Activated CD8-positive, alpha-beta memory T cell treated with anti-CD3 and anti-CD28 coated beads, Interleukin-2, amount 50 U/mL, for 4 hours (primary cell): ENCODE data around the gene SH3RF2.

Experiments used
- DNase-seq: peaks from one replicate; pipeline ENCODE4 v3.0.0-alpha.2; 2020

SH3RF2 gene

GRCh38 chr5:145923405-145923804 lies 13.0 kb upstream of the SH3RF2 start:
- DNase-seq: no peak

- no peak for DNase-seq
Measured at GRCh38 chr5:145924849-145925248, 11.5 kb upstream of the SH3RF2 start.

- DNase-seq: no peak
Measured at GRCh38 chr5:145925353-145925752, 11.0 kb upstream of the SH3RF2 start.

- DNase-seq: no peak
Measured at GRCh38 chr5:145925803-145926202, 10.6 kb upstream of the SH3RF2 start.

- no peak for DNase-seq
Measured at GRCh38 chr5:145931718-145932117, 4.7 kb upstream of the SH3RF2 start.

GRCh38 chr5:145934276-145934675 lies 2.1 kb upstream of the SH3RF2 start:
- no peak for DNase-seq

GRCh38 chr5:145937432-145938250 lies 1.3 kb downstream of the SH3RF2 start:
- DNase-seq: no peak

GRCh38 chr5:145938776-145939539 lies 2.6 kb downstream of the SH3RF2 start:
- no peak for DNase-seq

- no peak for DNase-seq
Measured at GRCh38 chr5:145939540-145940065, 3.2 kb downstream of the SH3RF2 start.

- no peak for DNase-seq
Measured at GRCh38 chr5:145941096-145941447, 4.7 kb downstream of the SH3RF2 start.

- no peak for DNase-seq
Measured at GRCh38 chr5:145941448-145942130, 5.2 kb downstream of the SH3RF2 start.

- DNase-seq: no peak
Measured at GRCh38 chr5:145942201-145942600, 5.8 kb downstream of the SH3RF2 start.

GRCh38 chr5:145942749-145943148 lies 6.4 kb downstream of the SH3RF2 start:
- no peak for DNase-seq

GRCh38 chr5:145943674-145944121 lies 7.3 kb downstream of the SH3RF2 start:
- no peak for DNase-seq

GRCh38 chr5:145944328-145944727 lies 8.0 kb downstream of the SH3RF2 start:
- no peak for DNase-seq

GRCh38 chr5:145945620-145946111 lies 9.3 kb downstream of the SH3RF2 start:
- no peak for DNase-seq

GRCh38 chr5:145946112-145946861 lies 9.9 kb downstream of the SH3RF2 start:
- DNase-seq: no peak

GRCh38 chr5:145947581-145947980 lies 11.2 kb downstream of the SH3RF2 start:
- no peak for DNase-seq

- DNase-seq: no peak
Measured at GRCh38 chr5:145948047-145948446, 11.7 kb downstream of the SH3RF2 start.

- DNase-seq: no peak
Measured at GRCh38 chr5:145948921-145949320, 12.5 kb downstream of the SH3RF2 start.

- no peak for DNase-seq
Measured at GRCh38 chr5:145949474-145949873, 13.1 kb downstream of the SH3RF2 start.

- no peak for DNase-seq
Measured at GRCh38 chr5:145951071-145951470, 14.7 kb downstream of the SH3RF2 start.
